ENCODE measurements around the gene DICER1. TPM values are rescaled to one million over a fixed set of nuclear protein-coding genes. Genes with fewer than 3 reads are reported as not detected.

DICER1 gene
- total RNA-seq, 1 experiment from 2014 or later: 32.7 TPM

- ChIA-PET CTCF (no interaction called here), POLR2A (interaction anchor here (0.5 kb wide), 1 partner anchor 414 kb away, joined by 4 read pairs; no protein-coding TSS in a partner anchor)
- in situ Hi-C loops (cut with HindIII; ENCODE audit: low pct_unique_long_range_greater_than_20kb, low sequenced_read_pairs) (no loop called here), intact Hi-C loops (cut with micrococcal nuclease; ENCODE audit: unreplicated experiment) (no loop called here)
- Histone ChIP-seq H3K4me3 (ENCODE audit: low read depth in 2 of 2, low read length in 2 of 2) (no peak overlapping the region), H3K27ac (ENCODE audit: low read length) (no peak overlapping the region), H3K27me3 (ENCODE audit: control insufficient read depth, insufficient read depth, low read length) (no peaks in the 10 kb centered on the region), H3K4me1 (ENCODE audit: control insufficient read depth, insufficient read depth, low read length) (no peaks in the 10 kb centered on the region), H3K36me3 (ENCODE audit: control insufficient read depth, insufficient read depth, low read length) (peaks cover 7% of the 10 kb centered on the region), H3K9me3 (ENCODE audit: control insufficient read depth, insufficient read depth, low read depth, low read length) (no peaks in the 10 kb centered on the region)
- TF ChIP-seq TCF7L2 (IDR thresholded peaks at IDR 0.05; ENCODE audit: low read depth, low read length): no peak
- no peak for TF ChIP-seq POLR2AphosphoS5 (IDR thresholded peaks at IDR 0.05; ENCODE audit: low read depth, low read length)
- no peak for TF ChIP-seq SIN3A (IDR thresholded peaks at IDR 0.05; ENCODE audit: borderline replicate concordance, insufficient read depth, low read depth, low read length)
- TF ChIP-seq, protein P1, sequence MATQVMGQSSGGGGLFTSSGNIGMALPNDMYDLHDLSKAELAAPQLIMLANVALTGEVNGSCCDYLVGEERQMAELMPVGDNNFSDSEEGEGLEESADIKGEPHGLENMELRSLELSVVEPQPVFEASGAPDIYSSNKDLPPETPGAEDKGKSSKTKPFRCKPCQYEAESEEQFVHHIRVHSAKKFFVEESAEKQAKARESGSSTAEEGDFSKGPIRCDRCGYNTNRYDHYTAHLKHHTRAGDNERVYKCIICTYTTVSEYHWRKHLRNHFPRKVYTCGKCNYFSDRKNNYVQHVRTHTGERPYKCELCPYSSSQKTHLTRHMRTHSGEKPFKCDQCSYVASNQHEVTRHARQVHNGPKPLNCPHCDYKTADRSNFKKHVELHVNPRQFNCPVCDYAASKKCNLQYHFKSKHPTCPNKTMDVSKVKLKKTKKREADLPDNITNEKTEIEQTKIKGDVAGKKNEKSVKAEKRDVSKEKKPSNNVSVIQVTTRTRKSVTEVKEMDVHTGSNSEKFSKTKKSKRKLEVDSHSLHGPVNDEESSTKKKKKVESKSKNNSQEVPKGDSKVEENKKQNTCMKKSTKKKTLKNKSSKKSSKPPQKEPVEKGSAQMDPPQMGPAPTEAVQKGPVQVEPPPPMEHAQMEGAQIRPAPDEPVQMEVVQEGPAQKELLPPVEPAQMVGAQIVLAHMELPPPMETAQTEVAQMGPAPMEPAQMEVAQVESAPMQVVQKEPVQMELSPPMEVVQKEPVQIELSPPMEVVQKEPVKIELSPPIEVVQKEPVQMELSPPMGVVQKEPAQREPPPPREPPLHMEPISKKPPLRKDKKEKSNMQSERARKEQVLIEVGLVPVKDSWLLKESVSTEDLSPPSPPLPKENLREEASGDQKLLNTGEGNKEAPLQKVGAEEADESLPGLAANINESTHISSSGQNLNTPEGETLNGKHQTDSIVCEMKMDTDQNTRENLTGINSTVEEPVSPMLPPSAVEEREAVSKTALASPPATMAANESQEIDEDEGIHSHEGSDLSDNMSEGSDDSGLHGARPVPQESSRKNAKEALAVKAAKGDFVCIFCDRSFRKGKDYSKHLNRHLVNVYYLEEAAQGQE (IDR thresholded peaks at IDR 0.05; ENCODE audit: insufficient read depth in 1 of 2, low read depth in 2 of 2, low read length in 1 of 2): no peak
- TF ChIP-seq, protein P2, sequence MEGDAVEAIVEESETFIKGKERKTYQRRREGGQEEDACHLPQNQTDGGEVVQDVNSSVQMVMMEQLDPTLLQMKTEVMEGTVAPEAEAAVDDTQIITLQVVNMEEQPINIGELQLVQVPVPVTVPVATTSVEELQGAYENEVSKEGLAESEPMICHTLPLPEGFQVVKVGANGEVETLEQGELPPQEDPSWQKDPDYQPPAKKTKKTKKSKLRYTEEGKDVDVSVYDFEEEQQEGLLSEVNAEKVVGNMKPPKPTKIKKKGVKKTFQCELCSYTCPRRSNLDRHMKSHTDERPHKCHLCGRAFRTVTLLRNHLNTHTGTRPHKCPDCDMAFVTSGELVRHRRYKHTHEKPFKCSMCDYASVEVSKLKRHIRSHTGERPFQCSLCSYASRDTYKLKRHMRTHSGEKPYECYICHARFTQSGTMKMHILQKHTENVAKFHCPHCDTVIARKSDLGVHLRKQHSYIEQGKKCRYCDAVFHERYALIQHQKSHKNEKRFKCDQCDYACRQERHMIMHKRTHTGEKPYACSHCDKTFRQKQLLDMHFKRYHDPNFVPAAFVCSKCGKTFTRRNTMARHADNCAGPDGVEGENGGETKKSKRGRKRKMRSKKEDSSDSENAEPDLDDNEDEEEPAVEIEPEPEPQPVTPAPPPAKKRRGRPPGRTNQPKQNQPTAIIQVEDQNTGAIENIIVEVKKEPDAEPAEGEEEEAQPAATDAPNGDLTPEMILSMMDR (IDR thresholded peaks at IDR 0.05): no peak
- BruUV-seq (replicated peaks): no TSS peak
- no peak for DNase-seq (ENCODE audit: low read depth, low spot score)
- ATAC-seq: no peak
Measured at GRCh38 chr14:95097385-95097784, 59.9 kb downstream of the DICER1 start.

DNA sequence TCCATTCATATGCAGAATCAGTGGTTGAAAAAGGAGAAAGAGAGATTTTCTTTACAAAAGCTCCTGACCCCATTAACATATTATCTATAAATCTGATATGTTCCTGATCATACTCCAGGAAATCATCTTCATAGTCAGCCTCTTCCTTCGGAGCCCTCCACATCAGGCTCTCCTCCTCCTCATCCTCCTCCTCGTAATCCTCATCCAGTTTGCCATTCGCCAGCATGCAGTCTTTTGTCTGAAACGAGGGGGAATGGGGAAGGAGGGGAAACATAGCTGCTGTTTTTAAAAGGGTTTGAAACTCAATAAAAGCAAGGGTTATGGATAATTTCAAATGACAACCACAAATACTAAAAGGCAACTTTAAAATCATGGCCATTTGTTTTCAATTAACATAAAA is 60.9 kb downstream of the DICER1 start:
- CTCF ChIA-PET: no interaction called here
- H3K27me3 ChIP-seq (ENCODE audit: control insufficient read depth, insufficient read depth, low read length): no peaks in the 10 kb centered on the region
- no peaks in the 10 kb centered on the region for H3K9me3 ChIP-seq (ENCODE audit: control insufficient read depth, insufficient read depth, low read depth, low read length)
- in situ Hi-C loops (cut with HindIII; ENCODE audit: low pct_unique_long_range_greater_than_20kb, low sequenced_read_pairs): no loop called here
- TF ChIP-seq SIN3A (IDR thresholded peaks at IDR 0.05; ENCODE audit: borderline replicate concordance, insufficient read depth, low read depth, low read length) (no peak), POLR2AphosphoS5 (IDR thresholded peaks at IDR 0.05; ENCODE audit: low read depth, low read length) (no peak), TCF7L2 (IDR thresholded peaks at IDR 0.05; ENCODE audit: low read depth, low read length) (no peak)
- TF ChIP-seq, protein P2 (IDR thresholded peaks at IDR 0.05): no peak
- TF ChIP-seq, protein P1 (IDR thresholded peaks at IDR 0.05; ENCODE audit: insufficient read depth in 1 of 2, low read depth in 2 of 2, low read length in 1 of 2): no peak
- no peak for ATAC-seq
- intact Hi-C loops (cut with micrococcal nuclease; ENCODE audit: unreplicated experiment): no loop called here
- no peak overlapping the region for H3K4me3 ChIP-seq (ENCODE audit: low read depth in 2 of 2, low read length in 2 of 2)
- H3K27ac ChIP-seq (ENCODE audit: low read length): no peak overlapping the region
- peaks cover 6% of the 10 kb centered on the region; the same call in 1 of the 2 replicates for H3K36me3 ChIP-seq (ENCODE audit: control insufficient read depth, insufficient read depth, low read length)
- no peaks in the 10 kb centered on the region for H3K4me1 ChIP-seq (ENCODE audit: control insufficient read depth, insufficient read depth, low read length)
- no peak for DNase-seq (ENCODE audit: low read depth, low spot score)
- BruUV-seq (replicated peaks): no TSS peak
- POLR2A ChIA-PET: no interaction called here
